NB4 (cell line): Measurements from ENCODE around the gene CPSF7.

Source experiments
- MYC ChIP-seq: IDR thresholded peaks from 2 replicates; pipeline ENCODE4 v1.6.1; 2011; ENCODE audit warnings: low read depth, low read length
- POLR2A ChIP-seq: IDR thresholded peaks from 2 replicates; pipeline ENCODE4 v1.6.1; 2011; ENCODE audit warnings: mild to moderate bottlenecking; ENCODE audit not compliant: insufficient read length; ENCODE audit errors: extremely low read depth
- TF ChIP-seq, protein P1 (sequence below): IDR thresholded peaks from one replicate; pipeline ENCODE4 v1.5.1; 2012; ENCODE audit warnings: low read depth, low read length

DNA sequence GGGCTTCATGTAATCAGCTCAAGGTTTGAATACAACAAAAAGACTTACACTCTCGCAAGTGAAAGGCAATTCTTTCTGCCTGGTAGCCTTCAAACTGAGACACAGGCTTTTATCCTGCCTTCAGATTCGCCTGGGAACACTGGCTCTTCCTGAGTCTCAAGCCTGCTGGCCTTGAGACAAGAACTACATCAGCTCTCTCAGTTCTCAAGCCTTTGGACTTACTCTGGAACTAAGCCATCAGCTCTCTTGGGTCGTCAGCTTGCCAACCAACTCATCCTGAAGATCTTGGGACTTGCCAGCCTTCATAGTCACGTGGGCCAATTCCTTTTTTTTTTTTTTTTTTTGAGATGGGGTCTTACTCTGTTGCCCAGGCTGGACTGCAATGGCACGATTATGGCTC, 43.1 kb upstream of the CPSF7 start:
- TF ChIP-seq, protein P1, sequence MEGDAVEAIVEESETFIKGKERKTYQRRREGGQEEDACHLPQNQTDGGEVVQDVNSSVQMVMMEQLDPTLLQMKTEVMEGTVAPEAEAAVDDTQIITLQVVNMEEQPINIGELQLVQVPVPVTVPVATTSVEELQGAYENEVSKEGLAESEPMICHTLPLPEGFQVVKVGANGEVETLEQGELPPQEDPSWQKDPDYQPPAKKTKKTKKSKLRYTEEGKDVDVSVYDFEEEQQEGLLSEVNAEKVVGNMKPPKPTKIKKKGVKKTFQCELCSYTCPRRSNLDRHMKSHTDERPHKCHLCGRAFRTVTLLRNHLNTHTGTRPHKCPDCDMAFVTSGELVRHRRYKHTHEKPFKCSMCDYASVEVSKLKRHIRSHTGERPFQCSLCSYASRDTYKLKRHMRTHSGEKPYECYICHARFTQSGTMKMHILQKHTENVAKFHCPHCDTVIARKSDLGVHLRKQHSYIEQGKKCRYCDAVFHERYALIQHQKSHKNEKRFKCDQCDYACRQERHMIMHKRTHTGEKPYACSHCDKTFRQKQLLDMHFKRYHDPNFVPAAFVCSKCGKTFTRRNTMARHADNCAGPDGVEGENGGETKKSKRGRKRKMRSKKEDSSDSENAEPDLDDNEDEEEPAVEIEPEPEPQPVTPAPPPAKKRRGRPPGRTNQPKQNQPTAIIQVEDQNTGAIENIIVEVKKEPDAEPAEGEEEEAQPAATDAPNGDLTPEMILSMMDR, result no peak
- TF ChIP-seq POLR2A (no peak), MYC (no peak)
